Retinal pigment epithelial cell (primary cell): ENCODE data around the gene SLC22A15.

Source experiments
- DNase-seq: peaks from one replicate; pipeline ENCODE4 v3.0.0-alpha.2; 2010; ENCODE audit warnings: low read depth
- H3K4me3 ChIP-seq: 2 replicates; pipeline ENCODE4 v1.5.1; 2011; ENCODE audit warnings: mild to moderate bottlenecking, low read length, control low read depth, moderate library complexity
- CTCF ChIP-seq: conservative IDR thresholded peaks from 2 replicates; pipeline ENCODE4 v1.5.1; 2011; ENCODE audit warnings: low read depth, low read length, control low read depth, inconsistent platforms

The SLC22A15 gene

DNA sequence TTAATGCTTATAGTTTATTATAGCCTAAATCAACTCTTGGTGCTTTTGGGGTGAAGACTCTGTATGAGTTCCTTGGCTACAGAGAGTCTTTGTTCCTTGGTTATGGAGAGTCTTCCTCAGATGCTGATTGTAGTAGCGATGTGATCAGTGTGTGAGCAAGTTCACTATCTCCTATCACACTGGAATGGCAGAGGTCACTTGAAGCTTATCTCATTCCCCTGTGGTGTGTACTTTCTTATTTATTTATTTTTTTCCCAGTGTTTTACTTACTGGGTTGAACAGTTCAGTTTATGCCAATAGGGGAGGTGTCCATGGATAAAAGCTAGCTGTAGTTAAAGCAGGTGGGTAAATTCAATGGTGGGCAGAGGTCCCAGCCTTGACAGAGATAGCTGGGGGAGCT lies 114.8 kb downstream of the SLC22A15 start:
- no peak for TF ChIP-seq CTCF

DNA sequence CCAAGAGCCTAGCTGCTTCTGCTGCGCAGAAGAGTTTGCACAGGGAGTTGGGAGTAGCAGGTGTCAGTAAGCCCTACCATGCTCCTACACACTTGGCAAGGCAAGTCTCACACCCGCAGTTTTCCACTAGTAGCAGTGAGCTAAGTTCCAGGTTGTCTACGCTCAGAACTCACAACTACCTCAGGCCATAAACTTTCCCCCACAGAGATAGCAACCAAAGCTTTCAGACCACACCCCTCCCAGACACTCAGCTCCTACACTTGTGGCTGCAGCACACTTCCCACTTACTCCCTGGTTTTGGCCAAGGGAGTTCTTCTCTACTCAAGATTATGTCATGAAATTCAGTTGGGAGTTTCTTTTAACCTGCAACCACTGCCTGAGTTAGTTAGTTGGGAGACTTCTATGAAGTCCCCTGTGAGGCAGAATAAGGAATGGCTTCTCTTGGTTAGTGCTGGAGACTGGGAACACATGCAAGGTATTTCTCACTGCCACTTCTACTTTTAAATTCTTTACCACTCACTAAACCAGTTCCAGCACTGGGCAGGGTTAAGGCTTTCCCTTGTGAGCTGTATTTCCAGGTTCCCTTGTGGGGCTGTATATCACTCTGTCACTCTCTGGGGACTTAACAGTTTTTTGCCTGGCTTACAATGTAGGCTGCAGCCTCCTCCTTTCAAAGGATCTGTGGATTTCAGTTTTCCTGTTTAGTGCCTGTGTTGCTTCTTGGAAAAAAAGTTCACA lies 116.6 kb downstream of the SLC22A15 start:
- DNase-seq: no peak
- TF ChIP-seq CTCF: no peak
- no peak overlapping the region for H3K4me3 ChIP-seq

More for the DNA sequence above, 114.8 kb downstream of the SLC22A15 start:
- H3K4me3 ChIP-seq: no peak overlapping the region
- no peak for DNase-seq

DNA sequence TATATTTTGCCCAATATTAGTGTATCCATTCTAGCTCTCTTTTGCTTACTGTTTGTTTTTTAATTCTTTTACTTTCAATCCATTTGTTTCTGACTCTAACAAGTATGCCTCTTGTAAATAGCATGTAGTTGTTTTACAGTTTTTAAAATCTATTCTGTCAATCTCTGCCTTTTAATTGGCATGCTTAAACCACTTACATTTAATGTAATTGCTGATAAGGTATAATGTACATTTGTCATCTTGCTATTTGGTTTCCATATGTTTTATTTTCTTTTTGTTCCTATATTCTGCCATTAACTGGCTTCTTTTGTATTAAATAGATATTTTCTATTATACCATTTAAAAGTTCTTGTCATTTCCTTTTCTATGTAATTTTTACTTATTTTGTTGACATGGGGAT lies 118.7 kb downstream of the SLC22A15 start:
- no peak for DNase-seq
- no peak for TF ChIP-seq CTCF
- no peak overlapping the region for H3K4me3 ChIP-seq

- no peak for TF ChIP-seq CTCF
- H3K4me3 ChIP-seq: no peak overlapping the region
- no peak for DNase-seq
Observed at GRCh38 chr1:116096013-116096618, 119.8 kb downstream of the SLC22A15 start.

DNA sequence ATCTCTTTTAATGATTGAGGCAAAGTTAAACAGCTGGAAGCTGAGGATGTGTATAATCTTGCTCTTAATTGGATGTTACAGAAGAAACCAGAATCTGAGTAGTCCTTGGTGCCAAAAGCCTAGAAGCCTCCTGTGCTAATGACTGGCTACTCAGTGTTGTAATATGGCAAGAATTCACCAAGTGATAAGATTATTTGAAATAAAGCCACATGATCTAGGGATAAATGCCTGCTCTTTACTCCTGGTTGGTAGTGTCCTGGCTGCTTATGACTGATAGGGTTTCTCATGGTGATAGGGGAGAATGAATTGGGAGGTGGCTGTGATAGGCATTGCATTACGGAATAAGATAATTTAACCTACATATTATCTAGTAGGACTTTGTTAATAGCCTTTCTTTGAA lies 121.3 kb downstream of the SLC22A15 start:
- TF ChIP-seq CTCF: no peak
- DNase-seq: no peak
- no peak overlapping the region for H3K4me3 ChIP-seq

DNA sequence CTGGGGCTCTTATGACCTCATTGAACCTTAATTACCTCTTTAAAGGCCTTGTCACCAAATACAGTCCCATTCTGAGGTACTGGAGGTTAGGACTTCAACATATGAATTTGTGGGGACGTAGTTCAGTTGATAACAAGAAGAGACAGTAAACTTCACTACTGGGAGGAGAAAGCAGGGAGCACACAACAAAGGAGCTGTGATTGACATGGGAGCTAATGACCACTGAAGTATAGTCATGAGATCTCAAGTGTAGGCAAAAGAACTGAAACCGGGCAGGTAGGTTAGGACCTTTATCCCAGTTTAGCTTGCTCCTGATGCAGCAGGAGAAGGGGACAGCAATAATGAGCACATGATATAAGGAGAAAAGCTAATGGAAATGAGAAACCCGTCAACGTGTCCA lies 123.1 kb downstream of the SLC22A15 start:
- TF ChIP-seq CTCF: no peak
- H3K4me3 ChIP-seq: no peak overlapping the region
- no peak for DNase-seq

GRCh38 chr1:116099919-116100318 lies 123.6 kb downstream of the SLC22A15 start:
- no peak for TF ChIP-seq CTCF
- H3K4me3 ChIP-seq: no peak overlapping the region
- no peak for DNase-seq
